RPMI8226 (cell line): Measurements from ENCODE around the gene DPAGT1.
"Not testable (repeated sequence)": the region's sequence is repeated elsewhere in the genome, so short reads cannot be mapped to it uniquely, and the experiment has no call there.

Experiments
- DNase-seq: peaks from one replicate; pipeline ENCODE4 v3.0.0-alpha.2; 2015

The DPAGT1 gene

DNA sequence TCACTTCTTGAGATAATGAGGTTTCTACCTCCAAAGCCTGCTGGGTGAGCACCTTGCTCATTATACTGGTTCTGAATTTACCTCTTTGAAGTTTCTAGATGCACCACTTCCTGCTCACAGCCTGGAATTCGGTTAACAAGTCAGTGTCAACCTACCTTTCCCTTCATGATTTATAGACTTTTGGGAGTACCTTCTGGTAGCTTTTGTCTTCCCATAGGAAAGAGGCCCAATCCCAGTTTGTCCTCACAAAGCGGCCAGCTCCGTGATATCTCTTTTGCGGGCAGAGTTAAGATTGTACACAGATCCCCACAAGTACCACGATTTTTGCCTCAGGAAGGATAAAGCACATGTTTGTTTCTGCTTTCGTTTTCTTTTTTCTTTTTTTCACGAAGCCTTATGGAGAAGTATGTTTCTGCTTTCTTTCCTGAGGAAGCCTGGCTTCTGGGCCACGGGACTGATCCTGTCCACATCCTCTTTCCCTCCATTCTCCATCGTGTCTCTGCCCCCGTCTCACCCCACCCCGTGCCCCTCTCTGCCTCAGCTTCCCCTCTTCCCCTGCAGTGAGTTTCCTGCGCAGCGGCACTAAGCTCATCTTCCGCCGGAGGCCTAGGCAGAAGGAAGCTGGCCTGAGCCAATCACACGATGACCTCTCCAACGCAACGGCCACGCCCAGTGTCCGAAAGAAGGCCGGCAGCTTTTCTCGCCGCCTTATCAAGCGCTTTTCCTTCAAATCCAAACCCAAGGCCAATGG lies 14.0 kb upstream of the DPAGT1 start:
- no peak for DNase-seq

DNA sequence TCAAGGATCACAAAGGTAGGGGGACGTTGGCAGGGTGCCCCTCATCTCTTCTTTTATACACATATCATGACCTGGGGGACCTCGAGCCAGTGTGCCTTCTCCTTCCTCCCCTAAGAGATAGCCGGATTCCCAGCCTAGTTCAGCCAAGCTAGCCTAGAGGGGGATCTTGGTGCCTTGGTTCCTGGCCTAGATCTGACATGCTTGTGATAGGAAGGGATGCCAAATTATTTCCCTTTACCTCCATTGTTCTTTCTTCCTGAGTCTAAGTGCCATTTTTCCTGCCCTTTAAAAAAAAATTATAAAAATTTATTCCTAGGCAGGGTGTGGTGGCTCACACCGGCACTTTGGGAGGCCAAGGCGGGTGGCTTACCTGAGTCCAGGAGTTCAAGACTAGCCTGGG lies 12.7 kb upstream of the DPAGT1 start:
- no peak for DNase-seq

DNA sequence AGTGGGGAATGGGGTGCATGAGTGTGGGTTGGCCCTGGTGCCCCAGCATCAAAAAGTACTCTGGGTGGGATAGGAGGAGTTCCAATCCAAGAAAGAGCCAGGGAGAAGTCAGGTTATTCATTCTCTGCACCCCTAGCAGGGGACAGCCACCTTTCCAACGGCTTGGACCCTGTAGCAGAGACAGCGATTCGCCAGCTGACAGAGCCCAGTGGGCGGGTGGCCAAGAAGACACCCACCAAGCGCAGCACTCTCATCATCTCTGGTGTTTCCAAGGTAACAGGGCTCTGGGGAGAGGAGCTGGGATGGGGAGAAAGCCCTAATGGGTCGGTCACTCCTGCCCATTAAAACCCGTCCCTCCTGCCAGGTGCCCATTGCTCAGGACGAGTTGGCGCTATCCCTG lies 12.1 kb upstream of the DPAGT1 start:
- DNase-seq = no peak

DNA sequence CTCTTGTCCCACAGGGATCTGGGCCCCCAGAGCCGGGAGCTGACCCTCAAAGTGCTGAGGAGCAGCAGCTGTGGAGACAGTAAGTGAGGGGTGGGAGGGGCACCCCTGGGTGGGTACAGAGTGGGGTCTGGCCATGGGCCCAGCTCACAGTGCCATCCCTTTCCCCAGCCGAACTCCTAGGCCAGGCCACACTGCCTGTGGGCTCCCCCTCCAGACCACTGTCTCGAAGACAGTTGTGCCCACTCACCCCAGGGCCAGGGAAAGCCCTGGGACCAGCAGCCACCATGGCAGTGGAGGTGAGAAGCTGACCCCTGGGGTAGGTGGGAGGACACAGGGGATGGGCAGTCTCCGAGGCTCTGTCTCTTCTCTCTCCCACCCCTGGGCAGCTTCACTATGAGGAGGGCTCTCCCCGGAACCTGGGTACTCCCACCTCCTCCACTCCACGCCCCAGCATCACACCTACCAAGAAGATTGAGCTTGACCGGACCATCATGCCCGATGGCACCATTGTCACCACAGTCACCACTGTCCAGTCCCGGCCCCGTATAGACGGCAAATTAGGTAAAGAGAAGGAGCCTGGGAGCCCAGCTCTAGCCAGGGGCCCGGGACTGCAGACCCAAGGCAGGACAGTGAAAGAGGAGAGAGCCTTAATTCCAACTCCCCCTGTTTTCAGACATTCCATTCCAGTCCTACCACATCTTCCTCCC lies 10.8 kb upstream of the DPAGT1 start:
- DNase-seq = no peak

DNA sequence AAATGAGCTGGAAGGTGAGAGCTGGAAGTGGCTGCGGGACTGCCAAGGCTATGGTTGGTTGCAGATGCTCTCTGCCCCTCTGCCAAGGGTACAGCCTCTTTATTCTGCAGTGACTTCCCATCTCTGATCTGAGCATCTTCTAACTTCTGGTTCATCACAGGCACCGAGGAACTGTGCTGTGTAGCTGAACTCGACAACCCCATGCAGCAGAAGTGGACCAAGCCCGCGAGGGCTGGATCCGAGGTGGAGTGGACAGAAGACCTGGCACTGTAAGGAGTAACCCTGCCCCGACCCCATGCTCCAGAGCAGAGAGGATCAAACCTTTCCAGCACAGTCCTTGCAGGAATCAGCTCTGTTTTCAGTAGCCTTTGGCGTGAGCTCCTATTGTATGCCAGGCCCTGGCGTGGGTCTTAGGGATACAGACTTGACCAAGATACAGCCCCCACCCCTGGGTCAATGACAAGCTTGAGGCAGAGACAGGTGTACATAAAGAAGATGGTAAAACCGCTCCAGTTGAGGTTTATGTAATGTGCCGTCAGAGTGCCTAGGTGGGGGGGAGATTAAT lies 9.8 kb upstream of the DPAGT1 start:
- DNase-seq = no peak

DNA sequence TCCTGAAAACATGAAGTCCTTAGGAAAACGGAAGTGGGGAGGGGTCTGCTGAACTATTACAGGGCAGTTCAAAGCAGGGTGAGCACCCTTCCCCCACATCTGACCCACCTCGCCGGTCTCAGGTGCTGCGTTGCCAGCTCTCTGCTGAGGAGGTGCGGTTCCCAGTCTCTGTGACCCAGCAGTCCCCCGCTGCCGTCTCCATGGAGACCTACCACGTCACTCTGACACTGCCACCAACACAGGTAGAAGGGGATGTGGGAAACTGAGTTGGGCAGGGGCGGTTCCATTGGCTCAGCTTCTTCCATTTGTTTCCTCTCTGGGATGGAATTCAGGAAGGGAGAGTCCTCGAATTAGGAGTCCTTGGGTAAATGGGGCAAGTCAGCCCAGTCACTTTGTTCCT lies 8.8 kb upstream of the DPAGT1 start:
- no peak for DNase-seq

DNA sequence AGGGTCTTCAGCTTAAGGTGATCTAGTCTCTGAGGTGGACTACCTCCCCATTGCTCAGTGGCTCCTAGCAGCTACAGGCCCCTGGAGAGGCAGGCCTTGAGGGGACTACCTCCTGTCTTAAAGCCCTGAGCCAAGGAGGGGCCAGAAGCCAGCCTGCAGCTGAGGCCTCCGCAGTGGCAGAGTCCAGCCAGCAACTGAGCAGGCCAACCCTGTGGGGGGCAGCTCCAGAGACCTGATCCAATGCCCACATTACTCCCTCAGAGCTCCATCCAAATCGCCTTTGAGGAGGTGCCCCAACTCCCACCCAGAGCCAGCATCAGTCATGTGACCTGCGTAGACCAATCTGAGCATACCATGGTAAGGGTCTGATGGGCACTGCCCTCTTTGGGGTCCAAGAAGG lies 8.2 kb upstream of the DPAGT1 start:
- no peak for DNase-seq

DNA sequence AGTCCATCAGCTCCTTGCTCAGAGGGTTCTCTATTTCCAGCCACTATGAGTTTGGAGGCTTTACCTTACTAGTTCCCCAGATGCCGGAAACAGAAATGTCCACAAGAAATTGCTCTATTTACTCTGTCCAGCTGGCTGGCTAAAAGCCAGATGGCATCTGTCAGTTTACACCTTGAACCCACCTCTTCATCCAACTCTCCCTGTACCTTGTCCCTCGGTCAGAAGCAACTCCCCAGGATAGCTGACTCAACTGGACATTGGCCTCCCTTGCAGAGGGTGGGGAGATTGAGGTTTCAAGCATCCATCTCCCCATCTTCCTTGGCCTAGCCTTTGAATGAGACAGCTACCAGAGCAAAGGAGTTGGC lies 7.2 kb upstream of the DPAGT1 start:
- no peak for DNase-seq

DNA sequence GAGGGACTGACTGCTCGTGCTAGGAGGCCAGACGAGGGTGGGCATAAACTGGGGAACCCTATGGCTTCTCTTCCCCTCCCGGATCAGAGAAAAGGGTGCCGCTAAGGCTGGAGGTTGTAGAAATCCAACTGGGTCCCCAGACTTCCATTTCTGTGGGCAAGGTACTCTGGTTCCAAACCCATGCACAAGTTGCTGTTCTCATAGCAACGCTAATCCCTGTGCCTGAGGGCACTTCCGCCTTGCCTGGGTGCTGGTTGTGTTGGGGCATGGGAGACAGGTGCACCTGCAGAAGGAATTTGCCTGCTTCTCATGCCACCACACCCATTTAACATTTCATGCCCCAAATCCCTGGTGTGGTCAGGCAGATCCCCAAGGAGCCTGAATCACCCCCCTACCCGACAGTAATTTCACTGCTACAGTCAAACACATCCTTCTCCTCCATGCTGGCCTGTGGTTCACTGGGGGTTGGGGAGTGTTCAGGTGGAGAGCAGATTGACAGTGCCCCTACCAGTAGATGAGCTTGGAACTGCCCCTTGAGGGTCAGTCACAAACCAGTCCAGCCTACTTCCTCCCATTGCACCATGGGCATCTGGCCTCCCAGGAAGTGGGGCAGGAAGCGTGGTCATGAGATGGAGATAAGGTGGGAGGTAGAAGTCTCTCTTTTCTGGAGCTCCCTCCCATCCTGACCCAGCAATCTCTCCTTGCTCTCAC lies 6.6 kb upstream of the DPAGT1 start:
- peak; percentile 78 for DNase-seq

DNA sequence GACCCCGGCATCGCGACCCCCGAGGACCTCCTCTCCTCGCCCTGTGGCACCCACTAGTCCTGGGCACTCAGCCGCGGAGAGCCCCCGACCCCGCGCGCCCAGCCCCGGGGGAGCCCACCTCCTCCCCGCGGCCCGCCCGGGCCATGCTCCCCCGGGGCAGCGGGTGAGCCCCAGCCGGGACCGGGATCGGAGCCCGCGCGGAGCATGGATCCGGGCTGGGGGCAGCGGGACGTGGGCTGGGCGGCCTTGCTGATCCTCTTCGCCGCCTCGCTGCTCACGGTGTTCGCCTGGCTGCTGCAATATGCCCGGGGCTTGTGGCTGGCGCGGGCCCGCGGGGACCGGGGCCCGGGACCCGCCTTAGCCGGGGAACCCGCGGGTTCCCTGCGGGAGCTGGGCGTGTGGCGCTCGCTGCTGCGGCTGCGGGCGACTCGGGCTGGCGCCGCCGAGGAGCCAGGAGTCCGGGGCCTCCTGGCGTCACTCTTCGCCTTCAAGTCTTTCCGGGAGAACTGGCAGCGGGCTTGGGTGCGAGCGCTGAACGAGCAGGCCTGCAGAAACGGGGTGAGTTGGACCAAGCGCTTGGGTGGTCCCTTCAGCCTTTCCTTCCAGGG lies 6.0 kb upstream of the DPAGT1 start:
- no peak for DNase-seq

DNA sequence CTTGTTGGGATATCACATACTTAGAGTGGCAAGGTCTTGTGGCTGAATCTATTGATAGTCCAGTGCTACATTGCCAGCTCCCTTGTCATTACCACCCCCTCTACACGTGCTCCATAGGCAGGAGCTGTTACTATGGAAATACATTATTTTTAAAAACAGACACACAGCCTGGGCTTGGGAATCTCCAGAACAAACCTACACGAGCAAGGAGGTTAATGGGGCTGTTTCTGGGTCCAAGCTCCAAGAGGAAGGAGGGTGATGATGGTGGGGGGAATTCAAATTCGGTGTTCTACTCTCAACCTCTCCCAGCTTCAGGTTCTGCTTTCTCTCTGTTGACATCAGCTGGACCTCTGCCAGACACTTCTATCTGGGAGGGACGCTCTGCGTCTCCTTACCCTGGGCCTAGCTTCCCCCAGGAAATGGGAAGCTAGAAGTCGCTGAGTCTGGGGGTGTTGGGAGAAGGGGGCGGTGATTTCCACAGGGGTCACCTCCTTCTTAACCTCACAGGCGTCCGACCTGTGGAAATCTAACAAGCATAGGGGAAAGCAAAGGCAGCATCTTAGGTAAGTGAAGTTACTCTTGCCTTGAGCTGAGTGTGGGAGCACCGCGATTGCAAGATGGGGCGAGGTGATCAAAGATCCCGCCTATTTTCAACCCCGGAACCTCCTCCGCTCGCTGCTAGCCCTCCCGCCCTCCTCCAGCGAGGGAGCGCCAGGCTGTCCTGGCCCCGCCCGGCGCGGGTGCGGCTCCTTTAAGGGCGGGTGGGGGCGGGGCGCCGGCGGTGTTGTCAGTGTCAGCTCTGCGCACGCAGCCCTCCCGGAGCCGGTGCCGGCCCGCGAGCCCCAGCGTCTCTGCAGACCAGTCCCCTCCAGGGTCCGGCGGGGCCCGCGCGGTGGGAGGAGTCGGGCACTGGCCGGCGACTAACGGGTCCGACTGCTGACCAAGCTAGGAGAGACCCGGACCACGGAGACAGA lies 5.2 kb upstream of the DPAGT1 start, which contains the start of gene C2CD2L:
Gene C2CD2L, plus strand, starts transcription at position 781 of the 974 bp plus-strand sequence. CDS start 398 bp downstream, outside the sequence.
- peak; percentile 92 for DNase-seq

DNA sequence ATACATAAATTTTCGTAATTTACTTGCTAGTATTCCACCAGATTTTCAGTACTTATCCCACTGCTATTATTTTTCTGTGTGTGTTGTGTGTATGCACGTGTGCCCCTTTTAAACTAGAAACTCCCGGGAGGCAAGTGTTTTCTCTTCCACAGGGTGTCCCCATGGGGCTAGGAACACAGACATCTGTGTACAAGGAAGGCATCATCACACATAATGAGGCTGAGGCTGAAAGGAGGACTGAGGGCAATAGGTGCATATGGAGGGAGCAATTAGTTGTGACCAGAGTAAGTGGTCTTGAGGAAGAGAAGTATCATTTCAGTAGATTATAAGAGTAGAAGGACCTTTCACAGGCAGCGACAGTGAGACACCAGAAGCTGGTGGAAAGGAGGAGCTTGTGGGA lies 2.1 kb upstream of the DPAGT1 start:
- DNase-seq = no peak

DNA sequence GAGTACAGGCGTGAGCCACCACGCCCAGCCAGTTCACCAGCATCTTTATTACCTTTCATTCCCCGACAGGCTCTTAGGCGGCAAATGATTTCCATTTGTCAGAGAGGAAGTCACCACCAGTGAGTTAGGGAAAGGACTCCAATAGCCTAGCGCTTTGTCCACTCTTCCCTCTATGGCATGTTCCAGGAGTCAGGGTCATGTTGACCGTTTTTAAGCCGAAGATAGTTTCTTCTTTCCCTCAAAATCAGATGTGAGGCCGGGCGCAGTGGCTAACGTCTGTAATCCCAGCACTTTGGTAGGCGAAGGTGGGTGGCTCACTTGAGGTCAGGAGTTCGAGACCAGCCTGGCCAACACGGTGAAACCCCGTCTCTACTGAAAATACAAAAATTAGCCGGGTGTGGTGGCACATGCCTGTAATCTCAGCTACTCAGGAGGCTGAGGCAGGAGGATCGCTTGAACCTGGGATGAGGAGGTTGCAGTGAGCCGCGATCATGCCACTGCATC lies 1.6 kb upstream of the DPAGT1 start:
- not testable (repeated sequence) for DNase-seq

DNA sequence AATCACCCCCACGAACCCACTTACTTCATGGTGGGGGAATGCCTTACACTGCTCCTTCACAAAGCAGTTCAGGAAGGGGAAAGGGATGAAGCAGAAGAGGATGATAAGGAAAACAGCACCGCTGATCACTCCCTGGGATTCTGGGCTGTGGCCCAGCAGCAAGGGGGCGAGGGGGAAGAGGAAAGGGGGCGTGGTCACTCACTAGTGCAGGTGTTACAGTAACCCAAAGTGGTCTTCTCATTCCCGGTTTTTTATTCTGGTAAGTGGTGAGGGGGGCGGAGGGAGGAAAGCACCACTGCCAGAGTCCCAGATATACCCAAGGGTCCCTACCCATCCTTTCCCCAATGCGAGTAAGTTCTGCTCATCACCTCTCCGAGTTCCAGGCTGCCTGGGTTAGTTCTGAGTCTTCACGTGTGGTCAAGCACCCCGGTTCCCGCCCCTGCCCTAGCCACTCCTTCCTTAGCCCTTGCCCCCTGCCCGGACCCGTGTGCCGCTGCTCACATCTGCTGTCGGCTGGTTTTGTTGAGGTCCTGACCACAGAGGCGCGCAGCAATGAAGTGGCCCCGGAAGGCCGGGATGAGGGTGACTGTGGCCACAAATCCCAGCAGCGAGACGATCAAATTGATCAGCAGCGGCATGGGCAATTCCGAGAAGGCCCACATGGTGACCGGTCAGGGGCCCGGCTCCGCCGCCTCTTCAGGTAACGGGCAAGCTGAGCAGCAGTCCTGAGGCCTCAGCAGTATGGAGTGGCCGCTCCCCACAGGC lies 477 bp downstream of the DPAGT1 start:
- DNase-seq = peak; percentile 50

DNA sequence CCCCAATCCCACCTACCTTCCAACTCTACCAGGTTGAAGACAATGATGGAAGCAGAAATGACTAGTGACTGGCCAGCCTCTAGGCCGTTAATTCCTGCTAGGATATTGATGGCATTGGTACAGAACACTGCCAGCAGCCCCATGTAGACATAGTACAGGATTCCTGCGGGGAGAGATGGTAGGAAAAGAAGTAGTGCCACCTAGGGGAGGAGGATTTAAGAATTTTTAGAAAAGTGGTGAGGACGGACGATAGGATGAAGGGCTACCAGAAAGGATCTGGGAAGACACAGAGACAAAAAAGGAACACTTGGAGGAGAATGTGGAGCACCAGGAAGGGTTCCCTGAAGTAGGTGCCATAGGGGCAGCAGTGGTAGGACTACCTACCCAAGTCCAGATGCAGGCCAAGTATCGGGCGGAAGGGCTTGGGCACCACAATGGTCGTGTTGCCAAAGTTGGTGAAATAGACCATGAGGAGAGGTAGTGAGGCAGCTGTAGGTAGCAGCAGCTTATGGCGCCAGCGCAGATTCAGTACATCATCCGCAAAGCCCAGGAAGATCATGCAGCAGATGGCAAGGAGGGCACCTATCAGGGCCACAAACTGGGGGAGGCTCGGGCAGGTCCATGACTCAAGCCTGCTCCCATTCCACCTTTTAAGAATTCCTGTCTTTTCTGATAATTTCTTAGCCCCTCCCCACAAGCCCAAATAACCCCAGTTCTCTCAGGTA lies 1.2 kb downstream of the DPAGT1 start:
- DNase-seq = peak; percentile 32

DNA sequence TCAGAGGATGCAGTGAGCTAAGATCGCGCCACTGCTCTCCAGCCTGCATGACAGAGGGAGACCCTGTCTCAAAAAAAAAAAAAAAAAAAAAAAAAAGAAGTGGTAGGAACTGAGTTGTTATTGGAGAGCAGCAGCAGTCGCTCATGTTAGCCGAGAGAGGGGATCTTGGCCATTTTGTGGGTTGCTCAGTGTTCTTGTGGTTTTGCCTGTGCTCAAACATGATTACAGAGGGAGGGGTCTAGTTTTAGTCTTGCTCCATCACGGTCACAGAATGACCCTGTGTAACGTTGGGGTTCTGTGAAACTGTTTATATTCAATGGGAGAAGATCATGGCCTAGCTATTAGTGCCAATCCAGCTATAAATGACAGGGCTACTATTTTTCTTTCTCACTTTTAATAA lies 1.9 kb downstream of the DPAGT1 start:
- no peak for DNase-seq

DNA sequence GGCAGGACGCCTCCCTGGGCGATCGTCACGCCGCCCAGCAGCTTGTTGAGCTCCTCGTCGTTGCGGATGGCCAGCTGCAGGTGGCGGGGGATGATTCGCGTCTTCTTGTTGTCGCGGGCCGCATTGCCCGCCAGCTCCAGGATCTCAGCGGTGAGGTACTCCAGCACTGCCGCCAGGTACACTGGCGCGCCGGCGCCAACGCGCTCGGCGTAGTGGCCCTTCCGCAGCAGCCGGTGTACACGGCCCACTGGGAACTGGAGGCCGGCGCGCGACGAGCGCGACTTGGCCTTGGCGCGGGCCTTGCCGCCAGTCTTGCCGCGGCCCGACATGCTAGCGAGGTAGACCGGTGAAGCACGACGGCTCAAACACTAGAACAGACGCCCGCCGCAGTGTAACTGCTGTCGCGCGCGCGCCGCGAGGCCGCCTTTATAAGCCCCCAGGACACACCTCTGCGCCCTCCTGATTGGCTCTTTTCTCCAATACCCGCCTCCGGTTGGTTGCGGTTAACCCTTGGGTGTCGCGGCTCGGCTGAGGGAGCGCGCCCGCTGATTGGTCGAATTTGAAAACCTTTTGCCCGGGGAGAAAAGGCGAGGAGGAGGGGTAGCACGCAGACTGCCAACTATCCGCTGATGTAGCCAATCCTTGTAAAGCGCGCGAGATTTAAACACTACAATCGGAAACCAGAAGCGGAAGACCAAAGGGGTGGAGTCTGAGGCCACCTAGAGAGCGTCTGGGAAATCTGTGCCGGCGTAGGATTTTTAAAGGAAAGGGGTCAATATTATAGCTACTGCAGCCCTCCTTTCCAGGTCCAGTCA lies 6.4 kb downstream of the DPAGT1 start:
- peak; percentile 98 for DNase-seq

DNA sequence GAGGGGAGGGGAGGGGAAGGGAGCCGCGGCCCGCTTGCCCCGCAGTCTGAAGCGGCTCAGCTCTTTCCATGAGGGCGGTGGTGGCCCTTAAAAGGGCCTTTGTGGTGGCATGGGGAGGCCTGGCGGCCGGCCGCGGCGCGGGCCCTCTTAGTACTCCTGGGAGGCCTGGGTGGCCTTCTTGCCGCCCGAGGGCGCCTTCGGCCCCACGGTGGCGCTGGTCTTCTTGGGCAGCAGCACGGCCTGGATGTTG lies 6.9 kb downstream of the DPAGT1 start:
- peak; percentile 78 for DNase-seq
